Caco-2 (cell line): ENCODE results near the gene GPR143. TPM values are rescaled to one million over a fixed set of nuclear protein-coding genes. Genes with fewer than 3 reads are reported as not detected.

Experiments
- BruUV-seq: library from RNA; stranded (reverse); fragments of 400-500 nt; replicated peaks from 2 replicates; lab custom pipeline; 2021; lab: Mats Ljungman, UMichigan
- CTCF ChIA-PET: fragments of 300-600 bp; sonication (Branson Sonifier 250); formaldehyde crosslinking; loops from one replicate; lab custom pipeline; 2022; ENCODE audit warnings: antibody characterized with exemption; lab: Charles Lee
- POLR2A ChIA-PET: fragments of 300-600 bp; sonication (Branson Sonifier 250); formaldehyde crosslinking; loops from one replicate; lab custom pipeline; 2022; ENCODE audit warnings: antibody characterized with exemption; lab: Charles Lee
- DNase-seq, 2 experiments: peaks; one replicate each; pipeline versions ENCODE4 v3.0.0 to v3.0.0-alpha.2; 2020 to 2022
- H3K27me3 ChIP-seq: replicated peaks from 2 replicates; pipeline ENCODE4 v1.6.0; 2011; ENCODE audit warnings: low read length; ENCODE audit not compliant: control insufficient read depth, insufficient read depth
- H3K36me3 ChIP-seq: 2 replicates; pipeline ENCODE4 v1.5.1; 2011; ENCODE audit warnings: low read length; ENCODE audit not compliant: control insufficient read depth, insufficient read depth
- H3K4me1 ChIP-seq: fragments of 250-450 bp; sonication (Bioruptor Pico); 2 replicates; pipeline ENCODE4 v1.5.1; 2020; ENCODE audit warnings: mild to moderate bottlenecking
- H3K4me3 ChIP-seq: 2 replicates; pipeline ENCODE4 v1.5.1; 2011; ENCODE audit warnings: low read depth, mild to moderate bottlenecking, control low read depth, low read length
- H3K9me3 ChIP-seq: fragments of 250-450 bp; sonication (Bioruptor Pico); 2 replicates; pipeline ENCODE4 v1.5.1; 2020; ENCODE audit warnings: mild to moderate bottlenecking, moderate library complexity
- H3K27ac Mint-ChIP-seq: one replicate; pipeline ENCODE4 v1.8.0; 2022; ENCODE audit warnings: mixed read lengths; ENCODE audit not compliant: unreplicated experiment
- H3K27me3 Mint-ChIP-seq: one replicate; pipeline ENCODE4 v1.8.0; 2022; ENCODE audit warnings: mixed read lengths; ENCODE audit not compliant: insufficient read depth, unreplicated experiment
- H3K36me3 Mint-ChIP-seq: one replicate; pipeline ENCODE4 v1.8.0; 2022; ENCODE audit warnings: mild to moderate bottlenecking, mixed read lengths; ENCODE audit not compliant: insufficient read depth, unreplicated experiment
- H3K4me1 Mint-ChIP-seq: one replicate; pipeline ENCODE4 v1.8.0; 2022; ENCODE audit warnings: low read depth, mixed read lengths; ENCODE audit not compliant: unreplicated experiment
- H3K4me3 Mint-ChIP-seq: one replicate; pipeline ENCODE4 v1.8.0; 2022; ENCODE audit warnings: mild to moderate bottlenecking, moderate library complexity, mixed read lengths; ENCODE audit not compliant: unreplicated experiment
- H3K9me3 Mint-ChIP-seq: one replicate; pipeline ENCODE4 v1.8.0; 2022; ENCODE audit warnings: mixed read lengths; ENCODE audit not compliant: unreplicated experiment
- CTCF ChIP-seq, 2 experiments: fragments of 200-600 bp in 1 of 2; IDR thresholded peaks; 1 replicate in 1 of 2; 2 replicates in 1 of 2; pipeline versions ENCODE4 v1.5.1 to v1.8.0; 2011 to 2022; ENCODE audit warnings: antibody characterized with exemption in 1 of 2, control low read depth in 1 of 2, inconsistent platforms in 1 of 2, low read depth in 1 of 2, low read length in 1 of 2, mild to moderate bottlenecking in 1 of 2, moderate library complexity in 1 of 2; ENCODE audit not compliant: insufficient read depth in 1 of 2, severe bottlenecking in 1 of 2, unreplicated experiment in 1 of 2
- intact Hi-C: fragments of 100-400 bp; cut with micrococcal nuclease; formaldehyde crosslinking; loops from one replicate; pipeline ENCODE4 v1.10.0; 2022; ENCODE audit not compliant: unreplicated experiment
- total RNA-seq: library from RNA; stranded (reverse); gene quantifications from 2 replicates; pipeline ENCODE4 v1.2.3, GENCODE V29; 2022

The GPR143 gene
- total RNA-seq, 1 experiment from 2014 or later, result 8.0 TPM

DNA sequence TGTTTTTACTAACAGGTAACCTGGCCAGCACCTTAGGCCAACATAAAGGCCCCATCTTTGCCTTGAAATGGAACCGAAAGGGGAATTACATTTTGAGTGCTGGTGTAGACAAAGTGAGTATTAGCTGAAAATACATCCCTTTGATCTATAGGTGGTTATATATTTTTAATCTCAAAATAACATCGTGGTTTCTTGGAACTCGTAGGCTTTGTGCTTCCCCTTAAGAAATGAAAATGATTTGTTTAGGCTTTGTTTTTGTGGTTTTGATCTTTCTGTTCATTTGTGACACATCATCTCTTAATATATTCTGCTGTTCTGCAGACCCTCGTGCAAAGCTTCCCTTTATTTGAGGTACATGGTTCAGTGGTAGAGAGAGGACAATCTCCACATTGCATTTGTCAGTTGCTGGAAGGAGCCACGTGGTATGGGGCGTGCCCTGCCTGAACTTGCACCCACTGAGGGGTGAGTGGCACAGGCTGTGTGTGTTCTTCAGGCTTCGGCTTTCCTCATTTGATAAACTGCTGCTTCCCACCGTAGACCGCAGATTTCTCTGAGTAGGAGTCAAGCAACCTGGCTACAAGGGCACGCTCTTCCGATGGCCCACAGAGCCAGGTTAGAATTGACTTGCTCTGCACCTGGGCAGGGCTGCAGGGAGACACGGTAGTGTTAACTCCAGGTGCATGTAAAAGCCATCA lies 72.2 kb downstream of the GPR143 start:
- Mint-ChIP-seq H3K4me3 (no peak overlapping the region), H3K4me1 (no peaks in the 10 kb centered on the region), H3K27ac (no peak overlapping the region), H3K36me3 (peaks cover 44% of the 10 kb centered on the region), H3K9me3 (no peaks in the 10 kb centered on the region), H3K27me3 (no peaks in the 10 kb centered on the region)
- no peaks in the 10 kb centered on the region for H3K4me1 ChIP-seq
- DNase-seq, result no peak
- ChIA-PET POLR2A (no interaction called here), CTCF (no interaction called here)
- H3K9me3 ChIP-seq, result no peaks in the 10 kb centered on the region
- no peak overlapping the region for H3K4me3 ChIP-seq
- H3K27me3 ChIP-seq, result no peaks in the 10 kb centered on the region
- BruUV-seq, result no TSS peak
- H3K36me3 ChIP-seq, result 0 out of 2 replicates have a peak, but pooled peaks cover 1% of the 10 kb centered on the region
- intact Hi-C loops, result no loop called here
- TF ChIP-seq CTCF (IDR thresholded peaks at IDR 0.05; ENCODE audit: insufficient read depth in 1 of 2, low read depth in 1 of 2, low read length in 1 of 2, severe bottlenecking in 1 of 2, unreplicated experiment in 1 of 2), result no peak

DNA sequence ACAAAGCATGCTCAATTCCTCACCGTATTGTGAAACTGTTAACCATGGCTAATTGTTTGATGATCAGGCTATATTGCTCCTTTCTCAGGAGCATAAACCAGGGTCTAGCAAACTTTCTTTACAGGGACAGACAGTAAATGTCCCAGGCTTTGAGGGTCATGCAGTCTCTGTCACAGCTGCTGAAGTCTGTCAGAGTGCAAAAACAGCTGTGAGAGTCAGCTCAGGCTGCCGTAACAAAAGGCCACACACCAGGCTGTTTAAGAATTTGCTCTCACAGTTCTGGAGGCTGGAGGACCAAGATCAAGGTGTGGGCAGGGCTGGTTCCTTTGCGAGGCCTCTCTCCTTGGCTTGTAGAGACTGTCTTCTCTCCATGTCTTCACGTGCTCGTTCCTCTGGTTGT lies 75.6 kb downstream of the GPR143 start:
- H3K27me3 Mint-ChIP-seq, result no peaks in the 10 kb centered on the region
- ChIA-PET POLR2A (no interaction called here), CTCF (no interaction called here)
- no peak overlapping the region for H3K4me3 ChIP-seq
- intact Hi-C loops, result no loop called here
- H3K27ac Mint-ChIP-seq, result no peak overlapping the region
- no peak overlapping the region for H3K4me3 Mint-ChIP-seq
- H3K4me1 ChIP-seq, result no peaks in the 10 kb centered on the region
- TF ChIP-seq CTCF (IDR thresholded peaks at IDR 0.05; ENCODE audit: insufficient read depth in 1 of 2, low read depth in 1 of 2, low read length in 1 of 2, severe bottlenecking in 1 of 2, unreplicated experiment in 1 of 2), result no peak
- no peaks in the 10 kb centered on the region for H3K9me3 Mint-ChIP-seq
- 0 out of 2 replicates have a peak, but pooled peaks cover under 1% of the 10 kb centered on the region for H3K36me3 ChIP-seq
- no peaks in the 10 kb centered on the region for H3K4me1 Mint-ChIP-seq
- H3K9me3 ChIP-seq, result no peaks in the 10 kb centered on the region
- H3K36me3 Mint-ChIP-seq, result peaks cover 74% of the 10 kb centered on the region
- no TSS peak for BruUV-seq
- DNase-seq, result no peak
- no peaks in the 10 kb centered on the region for H3K27me3 ChIP-seq

GRCh38 chrX:9688833-9689232 lies 76.8 kb downstream of the GPR143 start:
- no peak overlapping the region for H3K4me3 Mint-ChIP-seq
- no peak overlapping the region for H3K27ac Mint-ChIP-seq
- ChIA-PET POLR2A (no interaction called here), CTCF (no interaction called here)
- Histone ChIP-seq H3K4me3 (no peak overlapping the region), H3K4me1 (no peaks in the 10 kb centered on the region), H3K27me3 (no peaks in the 10 kb centered on the region), H3K9me3 (no peaks in the 10 kb centered on the region), H3K36me3 (no peaks in the 10 kb centered on the region)
- intact Hi-C loops, result no loop called here
- no peak for DNase-seq
- TF ChIP-seq CTCF (IDR thresholded peaks at IDR 0.05; ENCODE audit: insufficient read depth in 1 of 2, low read depth in 1 of 2, low read length in 1 of 2, severe bottlenecking in 1 of 2, unreplicated experiment in 1 of 2), result no peak
- H3K36me3 Mint-ChIP-seq, result peaks cover 64% of the 10 kb centered on the region
- H3K4me1 Mint-ChIP-seq, result no peaks in the 10 kb centered on the region
- H3K9me3 Mint-ChIP-seq, result no peaks in the 10 kb centered on the region
- BruUV-seq, result no TSS peak
- H3K27me3 Mint-ChIP-seq, result no peaks in the 10 kb centered on the region
